MM.1S (cell line): ENCODE results near the gene SNTG2.

Experiments used
- DNase-seq: peaks from one replicate; pipeline ENCODE4 v3.0.0-alpha.2; 2015
- H2AFZ ChIP-seq: fragments of 300-600 bp; sonication (generic); 2 replicates; pipeline ENCODE4 v1.6.0; 2016; ENCODE audit warnings: antibody characterized with exemption, low read length
- H3F3A ChIP-seq: fragments of 300-600 bp; sonication (generic); 2 replicates; pipeline ENCODE4 v1.6.1; 2016; ENCODE audit warnings: mild to moderate bottlenecking, antibody characterized with exemption, low read length, moderate library complexity, mixed read lengths; ENCODE audit not compliant: insufficient read depth
- H3K27ac ChIP-seq: fragments of 300-600 bp; sonication (generic); 2 replicates; pipeline ENCODE4 v1.5.1; 2016; ENCODE audit warnings: mild to moderate bottlenecking, low read length
- H3K27me3 ChIP-seq: fragments of 300-600 bp; sonication (generic); replicated peaks from 2 replicates; pipeline ENCODE4 v1.6.0; 2016; ENCODE audit warnings: low read length; ENCODE audit not compliant: insufficient read depth
- H3K36me3 ChIP-seq: fragments of 300-600 bp; sonication (generic); replicated peaks from 2 replicates; pipeline ENCODE4 v1.6.1; 2016; ENCODE audit warnings: mild to moderate bottlenecking, low read length, mixed read lengths; ENCODE audit not compliant: insufficient read depth
- H3K4me1 ChIP-seq: fragments of 300-600 bp; sonication (generic); 2 replicates; pipeline ENCODE4 v1.6.1; 2016; ENCODE audit warnings: low read length, mixed read lengths
- H3K4me2 ChIP-seq: fragments of 300-600 bp; sonication (generic); 2 replicates; pipeline ENCODE4 v1.6.0; 2016; ENCODE audit warnings: low read depth, low read length
- H3K4me3 ChIP-seq: fragments of 300-600 bp; sonication (generic); 2 replicates; pipeline ENCODE4 v1.5.1; 2016; ENCODE audit warnings: low read length, mixed read lengths
- H3K79me2 ChIP-seq: fragments of 300-600 bp; sonication (generic); 2 replicates; pipeline ENCODE4 v1.6.1; 2016; ENCODE audit warnings: mixed run types, low read length, mixed read lengths
- H3K9ac ChIP-seq: fragments of 300-600 bp; sonication (generic); 2 replicates; pipeline ENCODE4 v1.6.1; 2016; ENCODE audit warnings: low read length, mixed read lengths
- H3K9me2 ChIP-seq: fragments of 300-600 bp; sonication (generic); replicated peaks from 2 replicates; pipeline ENCODE4 v1.6.1; 2016; ENCODE audit warnings: mild to moderate bottlenecking, low read length, mixed read lengths; ENCODE audit not compliant: insufficient read depth
- H3K9me3 ChIP-seq: fragments of 300-600 bp; sonication (generic); replicated peaks from 2 replicates; pipeline ENCODE4 v1.6.1; 2016; ENCODE audit warnings: mild to moderate bottlenecking, low read length, mixed read lengths; ENCODE audit not compliant: insufficient read depth
- H4K20me1 ChIP-seq: fragments of 300-600 bp; sonication (generic); 2 replicates; pipeline ENCODE4 v1.6.1; 2016; ENCODE audit warnings: mild to moderate bottlenecking, low read length, moderate library complexity, mixed read lengths; ENCODE audit not compliant: insufficient read depth
- EZH2 ChIP-seq: fragments of 300-600 bp; sonication (generic); optimal IDR thresholded peaks from 2 replicates; pipeline ENCODE3; 2017; ENCODE audit warnings: low read depth, mild to moderate bottlenecking, antibody characterized with exemption, low read length, mixed read lengths
- EZH2phosphoT487 ChIP-seq: fragments of 300-600 bp; sonication (generic); IDR thresholded peaks from 2 replicates; pipeline ENCODE4 v1.6.1; 2018; ENCODE audit warnings: antibody characterized with exemption, low read length
- TF ChIP-seq, protein P1 (sequence below): fragments of 300-600 bp; sonication (generic); IDR thresholded peaks from 2 replicates; pipeline ENCODE4 v1.5.1; 2016; ENCODE audit warnings: antibody characterized with exemption, low read length, mixed read lengths

The SNTG2 gene

GRCh38 chr2:944693-945092 lies 6.0 kb upstream of the SNTG2 start:
- H3K4me3 ChIP-seq: no peak overlapping the region
- peaks cover 14% of the 10 kb centered on the region for H3K27me3 ChIP-seq
- H3K9me3 ChIP-seq: no peaks in the 10 kb centered on the region
- no peak overlapping the region for H2AFZ ChIP-seq
- H3K79me2 ChIP-seq: no peaks in the 10 kb centered on the region
- no peaks in the 10 kb centered on the region; the same call in 1 of the 2 replicates for H4K20me1 ChIP-seq
- TF ChIP-seq, protein P1, sequence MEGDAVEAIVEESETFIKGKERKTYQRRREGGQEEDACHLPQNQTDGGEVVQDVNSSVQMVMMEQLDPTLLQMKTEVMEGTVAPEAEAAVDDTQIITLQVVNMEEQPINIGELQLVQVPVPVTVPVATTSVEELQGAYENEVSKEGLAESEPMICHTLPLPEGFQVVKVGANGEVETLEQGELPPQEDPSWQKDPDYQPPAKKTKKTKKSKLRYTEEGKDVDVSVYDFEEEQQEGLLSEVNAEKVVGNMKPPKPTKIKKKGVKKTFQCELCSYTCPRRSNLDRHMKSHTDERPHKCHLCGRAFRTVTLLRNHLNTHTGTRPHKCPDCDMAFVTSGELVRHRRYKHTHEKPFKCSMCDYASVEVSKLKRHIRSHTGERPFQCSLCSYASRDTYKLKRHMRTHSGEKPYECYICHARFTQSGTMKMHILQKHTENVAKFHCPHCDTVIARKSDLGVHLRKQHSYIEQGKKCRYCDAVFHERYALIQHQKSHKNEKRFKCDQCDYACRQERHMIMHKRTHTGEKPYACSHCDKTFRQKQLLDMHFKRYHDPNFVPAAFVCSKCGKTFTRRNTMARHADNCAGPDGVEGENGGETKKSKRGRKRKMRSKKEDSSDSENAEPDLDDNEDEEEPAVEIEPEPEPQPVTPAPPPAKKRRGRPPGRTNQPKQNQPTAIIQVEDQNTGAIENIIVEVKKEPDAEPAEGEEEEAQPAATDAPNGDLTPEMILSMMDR: no peak
- TF ChIP-seq EZH2 (no peak), EZH2phosphoT487 (no peak)
- no peak overlapping the region for H3K4me2 ChIP-seq
- H3K9me2 ChIP-seq: no peaks in the 10 kb centered on the region
- no peaks in the 10 kb centered on the region for H3K36me3 ChIP-seq
- no peak overlapping the region for H3K9ac ChIP-seq
- DNase-seq: no peak
- H3K4me1 ChIP-seq: peaks cover 6% of the 10 kb centered on the region
- no peak overlapping the region for H3K27ac ChIP-seq
- H3F3A ChIP-seq: peaks cover 5% of the 10 kb centered on the region; the same call in 1 of the 2 replicates

GRCh38 chr2:945104-945503 lies 5.5 kb upstream of the SNTG2 start:
- Histone ChIP-seq H3K4me1 (peaks cover 6% of the 10 kb centered on the region), H3K9me3 (no peaks in the 10 kb centered on the region), H3K79me2 (no peaks in the 10 kb centered on the region), H4K20me1 (no peaks in the 10 kb centered on the region; the same call in 1 of the 2 replicates), H3F3A (peaks cover 5% of the 10 kb centered on the region; the same call in 1 of the 2 replicates), H3K27ac (no peak overlapping the region), H3K9me2 (no peaks in the 10 kb centered on the region), H2AFZ (no peak overlapping the region), H3K9ac (no peak overlapping the region), H3K4me2 (no peak overlapping the region), H3K4me3 (no peak overlapping the region), H3K27me3 (peaks cover 14% of the 10 kb centered on the region), H3K36me3 (no peaks in the 10 kb centered on the region)
- no peak for DNase-seq
- no peak for TF ChIP-seq EZH2phosphoT487
- TF ChIP-seq, protein P1: no peak
- no peak for TF ChIP-seq EZH2

DNA sequence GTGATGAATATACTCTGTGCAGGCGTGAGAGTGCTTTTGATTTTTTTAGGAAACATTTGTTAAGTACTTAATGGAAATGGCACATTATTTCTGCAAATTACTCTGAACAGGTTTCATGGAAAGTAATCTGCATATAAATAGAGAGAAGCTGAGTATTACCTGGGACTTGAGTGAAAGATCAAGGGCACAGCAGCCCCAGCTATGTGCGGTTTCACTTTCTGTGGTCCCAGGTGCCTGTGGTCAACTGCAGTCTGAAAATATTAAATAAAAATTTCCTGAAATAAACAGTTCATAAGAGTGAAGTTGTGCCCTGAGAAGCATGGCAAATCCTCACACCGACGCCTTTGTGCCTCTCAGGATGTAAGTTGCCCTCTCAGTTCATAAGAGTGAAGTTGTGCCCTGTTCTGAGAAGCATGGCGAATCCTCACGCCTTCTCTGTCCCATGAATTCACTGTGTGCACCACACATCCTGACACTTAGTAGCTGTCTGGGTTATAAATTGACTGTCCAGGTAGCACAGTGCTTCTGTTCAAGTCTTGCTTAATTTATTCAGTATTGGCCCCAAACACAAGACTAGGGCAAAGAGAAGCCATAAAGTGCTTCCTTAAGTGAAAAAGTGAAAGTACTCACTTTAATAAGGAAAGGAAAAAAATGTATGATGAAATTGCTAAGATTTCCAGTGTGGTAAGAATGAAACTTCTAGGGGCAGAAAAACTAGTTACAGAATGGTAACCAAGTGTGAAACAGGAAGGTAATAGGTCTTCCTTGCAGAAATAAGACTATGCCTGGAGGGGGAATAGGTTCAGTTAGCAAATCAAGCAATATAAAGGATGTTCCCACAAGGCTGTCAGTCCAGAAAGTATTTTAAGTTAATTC lies 4.3 kb upstream of the SNTG2 start:
- no peaks in the 10 kb centered on the region for H3K9me2 ChIP-seq
- TF ChIP-seq, protein P1: no peak
- TF ChIP-seq EZH2phosphoT487 (no peak), EZH2 (no peak)
- H3K4me3 ChIP-seq: no peak overlapping the region
- H2AFZ ChIP-seq: no peak overlapping the region
- peaks cover 14% of the 10 kb centered on the region for H3K27me3 ChIP-seq
- H3K36me3 ChIP-seq: no peaks in the 10 kb centered on the region
- H3K9me3 ChIP-seq: no peaks in the 10 kb centered on the region
- no peak overlapping the region for H3K9ac ChIP-seq
- H4K20me1 ChIP-seq: no peaks in the 10 kb centered on the region; the same call in 1 of the 2 replicates
- H3F3A ChIP-seq: peaks cover 5% of the 10 kb centered on the region; the same call in 1 of the 2 replicates
- DNase-seq: peak; percentile 35
- H3K4me1 ChIP-seq: peaks cover 6% of the 10 kb centered on the region
- H3K4me2 ChIP-seq: peak overlapping the region; percentile 63
- no peak overlapping the region for H3K27ac ChIP-seq
- no peaks in the 10 kb centered on the region for H3K79me2 ChIP-seq
